ENCODE data around the gene SPACA5.
"Not testable (repeated sequence)": the region's sequence is repeated elsewhere in the genome, so short reads cannot be mapped to it uniquely, and the experiment has no call there.

SPACA5 gene

GRCh38 chrX:47992669-47993068 is 14.1 kb upstream of the SPACA5 start:
- Histone ChIP-seq H3K4me3 (ENCODE audit: low read length in 2 of 2) (no peak overlapping the region), H3K9ac (ENCODE audit: low read depth in 1 of 2, low read length in 2 of 2) (no peak overlapping the region), H3K9me3 (ENCODE audit: control insufficient read depth in 2 of 2, low read length in 2 of 2) (peaks cover 0 to 3% of the 10 kb centered on the region in 2 donors), H3K27me3 (ENCODE audit: control insufficient read depth in 2 of 2, insufficient read depth in 2 of 2, low read length in 2 of 2) (no peaks in the 10 kb centered on the region), H3K27ac (ENCODE audit: low read depth in 2 of 2, low read length in 2 of 2) (no peak overlapping the region), H3K4me1 (ENCODE audit: control insufficient read depth in 2 of 2, insufficient read depth in 2 of 2, low read length in 2 of 2) (no peaks in the 10 kb centered on the region), H3K36me3 (ENCODE audit: control insufficient read depth in 2 of 2, insufficient read depth in 2 of 2, low read length in 2 of 2) (peaks cover 0 to 9% of the 10 kb centered on the region in 2 donors)

- Histone ChIP-seq H3K27ac (ENCODE audit: low read depth in 2 of 2, low read length in 2 of 2) (no peak overlapping the region), H3K9ac (ENCODE audit: low read depth in 1 of 2, low read length in 2 of 2) (no peak overlapping the region), H3K9me3 (ENCODE audit: control insufficient read depth in 2 of 2, low read length in 2 of 2) (no peaks in the 10 kb centered on the region), H3K36me3 (ENCODE audit: control insufficient read depth in 2 of 2, insufficient read depth in 2 of 2, low read length in 2 of 2) (peaks cover 0 to 7% of the 10 kb centered on the region in 2 donors), H3K4me3 (ENCODE audit: low read length in 2 of 2) (no peak overlapping the region), H3K4me1 (ENCODE audit: control insufficient read depth in 2 of 2, insufficient read depth in 2 of 2, low read length in 2 of 2) (no peaks in the 10 kb centered on the region), H3K27me3 (ENCODE audit: control insufficient read depth in 2 of 2, insufficient read depth in 2 of 2, low read length in 2 of 2) (no peaks in the 10 kb centered on the region)
Measured at GRCh38 chrX:48001260-48001659, 5.5 kb upstream of the SPACA5 start.

GRCh38 chrX:48002319-48002718 is 4.5 kb upstream of the SPACA5 start:
- Histone ChIP-seq H3K27me3 (ENCODE audit: control insufficient read depth in 2 of 2, insufficient read depth in 2 of 2, low read length in 2 of 2) (no peaks in the 10 kb centered on the region), H3K36me3 (ENCODE audit: control insufficient read depth in 2 of 2, insufficient read depth in 2 of 2, low read length in 2 of 2) (no peaks in the 10 kb centered on the region), H3K4me1 (ENCODE audit: control insufficient read depth in 2 of 2, insufficient read depth in 2 of 2, low read length in 2 of 2) (no peaks in the 10 kb centered on the region), H3K27ac (ENCODE audit: low read depth in 2 of 2, low read length in 2 of 2) (no peak overlapping the region), H3K9ac (ENCODE audit: low read depth in 1 of 2, low read length in 2 of 2) (no peak overlapping the region), H3K4me3 (ENCODE audit: low read length in 2 of 2) (no peak overlapping the region), H3K9me3 (ENCODE audit: control insufficient read depth in 2 of 2, low read length in 2 of 2) (no peaks in the 10 kb centered on the region)

- Histone ChIP-seq H3K4me3 (ENCODE audit: low read length in 2 of 2) (peak overlapping the region; percentile 76 to 82), H3K9ac (ENCODE audit: low read depth in 1 of 2, low read length in 2 of 2) (no peak overlapping the region), H3K36me3 (ENCODE audit: control insufficient read depth in 2 of 2, insufficient read depth in 2 of 2, low read length in 2 of 2) (no peaks in the 10 kb centered on the region), H3K9me3 (ENCODE audit: control insufficient read depth in 2 of 2, low read length in 2 of 2) (no peaks in the 10 kb centered on the region), H3K27ac (ENCODE audit: low read depth in 2 of 2, low read length in 2 of 2) (no peak overlapping the region), H3K27me3 (ENCODE audit: control insufficient read depth in 2 of 2, insufficient read depth in 2 of 2, low read length in 2 of 2) (no peaks in the 10 kb centered on the region), H3K4me1 (ENCODE audit: control insufficient read depth in 2 of 2, insufficient read depth in 2 of 2, low read length in 2 of 2) (no peaks in the 10 kb centered on the region)
Measured at GRCh38 chrX:48002929-48003328, 3.9 kb upstream of the SPACA5 start.

GRCh38 chrX:48003367-48003757 is 3.4 kb upstream of the SPACA5 start:
- H3K27me3 ChIP-seq (ENCODE audit: control insufficient read depth in 2 of 2, insufficient read depth in 2 of 2, low read length in 2 of 2): no peaks in the 10 kb centered on the region
- peak overlapping the region; percentile 76 to 82 for H3K4me3 ChIP-seq (ENCODE audit: low read length in 2 of 2)
- no peaks in the 10 kb centered on the region for H3K9me3 ChIP-seq (ENCODE audit: control insufficient read depth in 2 of 2, low read length in 2 of 2)
- no peaks in the 10 kb centered on the region for H3K4me1 ChIP-seq (ENCODE audit: control insufficient read depth in 2 of 2, insufficient read depth in 2 of 2, low read length in 2 of 2)
- peak overlapping the region; percentile 60 to 72 for H3K27ac ChIP-seq (ENCODE audit: low read depth in 2 of 2, low read length in 2 of 2)
- peak overlapping the region; percentile 65 to 68 for H3K9ac ChIP-seq (ENCODE audit: low read depth in 1 of 2, low read length in 2 of 2)
- H3K36me3 ChIP-seq (ENCODE audit: control insufficient read depth in 2 of 2, insufficient read depth in 2 of 2, low read length in 2 of 2): no peaks in the 10 kb centered on the region

- peak within 1 kb of the TSS; percentile 76 to 82 for H3K4me3 ChIP-seq (ENCODE audit: low read length in 2 of 2)
- H3K36me3 ChIP-seq (ENCODE audit: control insufficient read depth in 2 of 2, insufficient read depth in 2 of 2, low read length in 2 of 2): no peaks in the 10 kb centered on the region
- H3K27me3 ChIP-seq (ENCODE audit: control insufficient read depth in 2 of 2, insufficient read depth in 2 of 2, low read length in 2 of 2): no peaks in the 10 kb centered on the region
- H3K4me1 ChIP-seq (ENCODE audit: control insufficient read depth in 2 of 2, insufficient read depth in 2 of 2, low read length in 2 of 2): no peaks in the 10 kb centered on the region
- peak within 1 kb of the TSS; percentile 65 to 68 for H3K9ac ChIP-seq (ENCODE audit: low read depth in 1 of 2, low read length in 2 of 2)
- no peaks in the 10 kb centered on the region for H3K9me3 ChIP-seq (ENCODE audit: control insufficient read depth in 2 of 2, low read length in 2 of 2)
- peak within 1 kb of the TSS; percentile 60 to 72 for H3K27ac ChIP-seq (ENCODE audit: low read depth in 2 of 2, low read length in 2 of 2)
Measured at GRCh38 chrX:48003758-48004457, 2.9 kb upstream of the SPACA5 start, which contains the start of gene ZNF182. Gene ZNF182, minus strand, starts transcription at chrX:48003989. Its CDS starts 1,380 bp downstream, at chrX:48002609.

- H3K9me3 ChIP-seq (ENCODE audit: control insufficient read depth in 2 of 2, low read length in 2 of 2); H3K36me3 ChIP-seq (ENCODE audit: control insufficient read depth in 2 of 2, insufficient read depth in 2 of 2, low read length in 2 of 2); H3K9ac ChIP-seq (ENCODE audit: low read depth in 1 of 2, low read length in 2 of 2); H3K4me3 ChIP-seq (ENCODE audit: low read length in 2 of 2); H3K27ac ChIP-seq (ENCODE audit: low read depth in 2 of 2, low read length in 2 of 2); H3K4me1 ChIP-seq (ENCODE audit: control insufficient read depth in 2 of 2, insufficient read depth in 2 of 2, low read length in 2 of 2); H3K27me3 ChIP-seq (ENCODE audit: control insufficient read depth in 2 of 2, insufficient read depth in 2 of 2, low read length in 2 of 2): not testable (repeated sequence)
Measured at GRCh38 chrX:48009445-48009960, 2.7 kb downstream of the SPACA5 start.

GRCh38 chrX:48016583-48017310 is 10.0 kb downstream of the SPACA5 start:
- H3K27me3 ChIP-seq (ENCODE audit: control insufficient read depth in 2 of 2, insufficient read depth in 2 of 2, low read length in 2 of 2); H3K4me1 ChIP-seq (ENCODE audit: control insufficient read depth in 2 of 2, insufficient read depth in 2 of 2, low read length in 2 of 2); H3K9me3 ChIP-seq (ENCODE audit: control insufficient read depth in 2 of 2, low read length in 2 of 2); H3K9ac ChIP-seq (ENCODE audit: low read depth in 1 of 2, low read length in 2 of 2); H3K36me3 ChIP-seq (ENCODE audit: control insufficient read depth in 2 of 2, insufficient read depth in 2 of 2, low read length in 2 of 2); H3K4me3 ChIP-seq (ENCODE audit: low read length in 2 of 2); H3K27ac ChIP-seq (ENCODE audit: low read depth in 2 of 2, low read length in 2 of 2): not testable (repeated sequence)

- H3K27ac ChIP-seq (ENCODE audit: low read depth in 2 of 2, low read length in 2 of 2); H3K27me3 ChIP-seq (ENCODE audit: control insufficient read depth in 2 of 2, insufficient read depth in 2 of 2, low read length in 2 of 2); H3K4me3 ChIP-seq (ENCODE audit: low read length in 2 of 2); H3K4me1 ChIP-seq (ENCODE audit: control insufficient read depth in 2 of 2, insufficient read depth in 2 of 2, low read length in 2 of 2); H3K9ac ChIP-seq (ENCODE audit: low read depth in 1 of 2, low read length in 2 of 2); H3K36me3 ChIP-seq (ENCODE audit: control insufficient read depth in 2 of 2, insufficient read depth in 2 of 2, low read length in 2 of 2); H3K9me3 ChIP-seq (ENCODE audit: control insufficient read depth in 2 of 2, low read length in 2 of 2): not testable (repeated sequence)
Measured at GRCh38 chrX:48019892-48020291, 13.1 kb downstream of the SPACA5 start.

- peak overlapping the region; percentile 71 to 91 for H3K4me3 ChIP-seq (ENCODE audit: low read length in 2 of 2)
- not testable (repeated sequence) for H3K4me1 ChIP-seq (ENCODE audit: control insufficient read depth in 2 of 2, insufficient read depth in 2 of 2, low read length in 2 of 2); H3K9me3 ChIP-seq (ENCODE audit: control insufficient read depth in 2 of 2, low read length in 2 of 2); H3K27ac ChIP-seq (ENCODE audit: low read depth in 2 of 2, low read length in 2 of 2); H3K36me3 ChIP-seq (ENCODE audit: control insufficient read depth in 2 of 2, insufficient read depth in 2 of 2, low read length in 2 of 2); H3K27me3 ChIP-seq (ENCODE audit: control insufficient read depth in 2 of 2, insufficient read depth in 2 of 2, low read length in 2 of 2); H3K9ac ChIP-seq (ENCODE audit: low read depth in 1 of 2, low read length in 2 of 2)
Measured at GRCh38 chrX:48020472-48020871, 13.7 kb downstream of the SPACA5 start.
